ENCODE data around the gene ZNF398. TPM values are rescaled to one million over a fixed set of nuclear protein-coding genes. Genes with fewer than 3 reads are reported as not detected.

Gene ZNF398
- total and polyA plus RNA-seq, 2 of the 13 experiments (the other 11 are each of a cell fraction or from before 2014, with no cell fraction given), result 3.0 to 8.9 TPM

- TF ChIP-seq ZBTB40 (IDR thresholded peaks at IDR 0.05), result no peak
- no peak; the same call in 1 of the 2 replicates for TF ChIP-seq ZBTB40 (CRISPR knock-in tag; IDR thresholded peaks at IDR 0.05)
- no peak for TF ChIP-seq U2AF2 (IDR thresholded peaks at IDR 0.05; ENCODE audit: low read depth, low read length)
- TF ChIP-seq NR2C2 (CRISPR knock-in tag; IDR thresholded peaks at IDR 0.05; ENCODE audit: borderline replicate concordance), result peak; percentile 75
- TF ChIP-seq XRCC5 (optimal IDR thresholded peaks at IDR 0.05; ENCODE audit: low read length), result peak; percentile 97
- TF ChIP-seq JDP2 (CRISPR knock-in tag; IDR thresholded peaks at IDR 0.05; ENCODE audit: borderline replicate concordance), result peak; percentile 19; the same call in 1 of the 2 replicates
- TF ChIP-seq ESRRA (CRISPR knock-in tag; IDR thresholded peaks at IDR 0.05; ENCODE audit: low read depth), result peak; percentile 82
- TF ChIP-seq TCF7L2 (IDR thresholded peaks at IDR 0.05; ENCODE audit: low read depth, low read length), result no peak
- TF ChIP-seq FOXA1 (IDR thresholded peaks at IDR 0.05), result no peak
- no peak for TF ChIP-seq FOXA1 (CRISPR knock-in tag; IDR thresholded peaks at IDR 0.05)
- TF ChIP-seq KDM2A (CRISPR knock-in tag; IDR thresholded peaks at IDR 0.05; ENCODE audit: borderline replicate concordance, low read depth), result peak; percentile 95
- TF ChIP-seq ZFP1 (CRISPR knock-in tag; IDR thresholded peaks at IDR 0.05), result no peak
- no peak for TF ChIP-seq TCF12 (IDR thresholded peaks at IDR 0.05)
- TF ChIP-seq TCF12 (CRISPR knock-in tag; IDR thresholded peaks at IDR 0.05), result peak; percentile 22; the same call in 1 of the 2 replicates
- no peak; the same call in 1 of the 2 replicates for TF ChIP-seq ZNF652 (CRISPR knock-in tag; IDR thresholded peaks at IDR 0.05; ENCODE audit: borderline replicate concordance, low read depth)
- TF ChIP-seq ZFP91 (CRISPR knock-in tag; IDR thresholded peaks at IDR 0.05; ENCODE audit: borderline replicate concordance), result peak; percentile 97
- no peak; the same call in 1 of the 2 replicates for TF ChIP-seq ZNF101 (CRISPR knock-in tag; IDR thresholded peaks at IDR 0.05; ENCODE audit: borderline replicate concordance, low read depth)
- 0 out of 2 replicates have a peak, but pooled peaks have one; percentile 64 for TF ChIP-seq ZNF639 (CRISPR knock-in tag; conservative IDR thresholded peaks at IDR 0.05)
- TF ChIP-seq ZNF747 (CRISPR knock-in tag; IDR thresholded peaks at IDR 0.05; ENCODE audit: borderline replicate concordance), result peak; percentile 92
Measured at GRCh38 chr7:149125863-149126661, 21.2 kb upstream of the ZNF398 start, which contains the start of gene ZNF425 (continued).
